Liver (tissue), 3 donors: Measurements from ENCODE around the gene PTPRN2.

Experiments used
- GABPA ChIP-seq, 2 donors: IDR thresholded peaks in 1 of 2; conservative IDR thresholded peaks in 1 of 2; 2 replicates each; pipeline ENCODE4 v1.6.1; 2016; ENCODE audit warnings: antibody characterized with exemption in 2 of 2, mild to moderate bottlenecking in 1 of 2, moderate library complexity in 1 of 2
- RXRA ChIP-seq, 2 donors: IDR thresholded peaks; 2 replicates each; pipeline ENCODE4 v1.6.1; 2017 to 2018; ENCODE audit warnings: antibody characterized with exemption in 2 of 2, mild to moderate bottlenecking in 1 of 2
- TF ChIP-seq, protein P1 (sequence below): IDR thresholded peaks from 2 replicates; pipeline ENCODE4 v1.6.1; 2016; ENCODE audit warnings: antibody characterized with exemption
- TF ChIP-seq, protein P2 (sequence below): fragments of 150-350 bp; IDR thresholded peaks from 2 replicates; pipeline ENCODE4 v1.5.1; 2017; ENCODE audit warnings: improper control_type of control experiment, low read depth, low read length; ENCODE audit not compliant: missing input control
- TF ChIP-seq, protein P3 (sequence below): IDR thresholded peaks from 2 replicates; pipeline ENCODE4 v1.6.1; 2016; ENCODE audit warnings: antibody characterized with exemption, mild to moderate bottlenecking
- donor health status: healthy.
- donor health status: healthy.

DNA sequence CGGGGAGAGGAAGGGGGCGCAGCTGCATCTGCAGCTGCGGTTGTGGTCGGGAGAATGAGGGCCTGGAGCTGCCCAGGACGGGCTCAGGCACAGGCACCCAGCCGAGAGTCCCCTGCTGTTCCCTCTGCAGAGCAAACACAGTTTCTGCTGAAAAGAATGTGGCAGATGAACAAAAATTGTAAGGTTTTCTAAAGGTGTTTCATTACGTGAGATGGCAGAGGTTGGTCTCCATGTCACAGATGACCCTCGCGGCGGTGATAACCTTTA lies 794.6 kb downstream of the PTPRN2 start:
- TF ChIP-seq, protein P1, sequence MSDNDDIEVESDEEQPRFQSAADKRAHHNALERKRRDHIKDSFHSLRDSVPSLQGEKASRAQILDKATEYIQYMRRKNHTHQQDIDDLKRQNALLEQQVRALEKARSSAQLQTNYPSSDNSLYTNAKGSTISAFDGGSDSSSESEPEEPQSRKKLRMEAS, result no peak
- TF ChIP-seq, protein P2, sequence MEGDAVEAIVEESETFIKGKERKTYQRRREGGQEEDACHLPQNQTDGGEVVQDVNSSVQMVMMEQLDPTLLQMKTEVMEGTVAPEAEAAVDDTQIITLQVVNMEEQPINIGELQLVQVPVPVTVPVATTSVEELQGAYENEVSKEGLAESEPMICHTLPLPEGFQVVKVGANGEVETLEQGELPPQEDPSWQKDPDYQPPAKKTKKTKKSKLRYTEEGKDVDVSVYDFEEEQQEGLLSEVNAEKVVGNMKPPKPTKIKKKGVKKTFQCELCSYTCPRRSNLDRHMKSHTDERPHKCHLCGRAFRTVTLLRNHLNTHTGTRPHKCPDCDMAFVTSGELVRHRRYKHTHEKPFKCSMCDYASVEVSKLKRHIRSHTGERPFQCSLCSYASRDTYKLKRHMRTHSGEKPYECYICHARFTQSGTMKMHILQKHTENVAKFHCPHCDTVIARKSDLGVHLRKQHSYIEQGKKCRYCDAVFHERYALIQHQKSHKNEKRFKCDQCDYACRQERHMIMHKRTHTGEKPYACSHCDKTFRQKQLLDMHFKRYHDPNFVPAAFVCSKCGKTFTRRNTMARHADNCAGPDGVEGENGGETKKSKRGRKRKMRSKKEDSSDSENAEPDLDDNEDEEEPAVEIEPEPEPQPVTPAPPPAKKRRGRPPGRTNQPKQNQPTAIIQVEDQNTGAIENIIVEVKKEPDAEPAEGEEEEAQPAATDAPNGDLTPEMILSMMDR, result no peak
- TF ChIP-seq, protein P3, sequence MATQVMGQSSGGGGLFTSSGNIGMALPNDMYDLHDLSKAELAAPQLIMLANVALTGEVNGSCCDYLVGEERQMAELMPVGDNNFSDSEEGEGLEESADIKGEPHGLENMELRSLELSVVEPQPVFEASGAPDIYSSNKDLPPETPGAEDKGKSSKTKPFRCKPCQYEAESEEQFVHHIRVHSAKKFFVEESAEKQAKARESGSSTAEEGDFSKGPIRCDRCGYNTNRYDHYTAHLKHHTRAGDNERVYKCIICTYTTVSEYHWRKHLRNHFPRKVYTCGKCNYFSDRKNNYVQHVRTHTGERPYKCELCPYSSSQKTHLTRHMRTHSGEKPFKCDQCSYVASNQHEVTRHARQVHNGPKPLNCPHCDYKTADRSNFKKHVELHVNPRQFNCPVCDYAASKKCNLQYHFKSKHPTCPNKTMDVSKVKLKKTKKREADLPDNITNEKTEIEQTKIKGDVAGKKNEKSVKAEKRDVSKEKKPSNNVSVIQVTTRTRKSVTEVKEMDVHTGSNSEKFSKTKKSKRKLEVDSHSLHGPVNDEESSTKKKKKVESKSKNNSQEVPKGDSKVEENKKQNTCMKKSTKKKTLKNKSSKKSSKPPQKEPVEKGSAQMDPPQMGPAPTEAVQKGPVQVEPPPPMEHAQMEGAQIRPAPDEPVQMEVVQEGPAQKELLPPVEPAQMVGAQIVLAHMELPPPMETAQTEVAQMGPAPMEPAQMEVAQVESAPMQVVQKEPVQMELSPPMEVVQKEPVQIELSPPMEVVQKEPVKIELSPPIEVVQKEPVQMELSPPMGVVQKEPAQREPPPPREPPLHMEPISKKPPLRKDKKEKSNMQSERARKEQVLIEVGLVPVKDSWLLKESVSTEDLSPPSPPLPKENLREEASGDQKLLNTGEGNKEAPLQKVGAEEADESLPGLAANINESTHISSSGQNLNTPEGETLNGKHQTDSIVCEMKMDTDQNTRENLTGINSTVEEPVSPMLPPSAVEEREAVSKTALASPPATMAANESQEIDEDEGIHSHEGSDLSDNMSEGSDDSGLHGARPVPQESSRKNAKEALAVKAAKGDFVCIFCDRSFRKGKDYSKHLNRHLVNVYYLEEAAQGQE, result no peak
- no peak for TF ChIP-seq GABPA (IDR thresholded peaks at IDR 0.05 in 1 of 2, conservative IDR thresholded peaks at IDR 0.05 in 1 of 2)
- no peak for TF ChIP-seq RXRA (IDR thresholded peaks at IDR 0.05)
